ENCODE measurements around the gene RCCD1. TPM values are rescaled to one million over a fixed set of nuclear protein-coding genes. Genes with fewer than 3 reads are reported as not detected.
"Not testable (repeated sequence)": the region's sequence is repeated elsewhere in the genome, so short reads cannot be mapped to it uniquely, and the experiment has no call there.

Gene RCCD1
- total RNA-seq, 1 experiment from 2014 or later, result 38.5 TPM

- H3K36me3 ChIP-seq (ENCODE audit: control insufficient read depth in 1 of 2, insufficient read depth in 2 of 2, low read length in 2 of 2), result peaks cover 10 to 14% of the 10 kb centered on the region in 2 experiments; a peak in 3 of 4 replicates
- H3K27me3 ChIP-seq (ENCODE audit: insufficient read depth, low read length); ATAC-seq; H3K79me2 ChIP-seq (ENCODE audit: insufficient read depth, low read length); H3K9ac ChIP-seq (ENCODE audit: low read length); H3K9me2 ChIP-seq (ENCODE audit: insufficient read depth); H3K9me3 ChIP-seq (ENCODE audit: control insufficient read depth in 1 of 2, insufficient read depth in 1 of 2, low read depth in 1 of 2, low read length in 2 of 2); H3K27ac ChIP-seq (ENCODE audit: low read depth, low read length); H3K4me2 ChIP-seq (ENCODE audit: low read length); RAD21 ChIA-PET (ENCODE audit: low non-redundant PET in 1 of 2, low total read pairs in 2 of 2, uncharacterized antibody in 2 of 2, unreplicated experiment in 2 of 2); H4K20me1 ChIP-seq (ENCODE audit: insufficient read depth); H2AFZ ChIP-seq (ENCODE audit: low read depth, low read length, poor library complexity, severe bottlenecking); intact Hi-C loops (cut with micrococcal nuclease); H3K4me1 ChIP-seq (ENCODE audit: control insufficient read depth in 1 of 2, insufficient read depth in 2 of 2, low read length in 2 of 2); POLR2A ChIA-PET; H3K4me3 ChIP-seq (replicated peaks in 1 of 2; ENCODE audit: low read depth in 1 of 2, low read length in 2 of 2); BruUV-seq (replicated peaks); DNase-seq (ENCODE audit: low read depth, low spot score): not testable (repeated sequence)
- CTCF ChIA-PET, result interaction anchor here (1.3 kb wide), 1 partner anchor 17 kb away, joined by 3 read pairs; no protein-coding TSS in a partner anchor
Observed at GRCh38 chr15:90909449-90909848, 45.2 kb upstream of the RCCD1 start.

- no TSS peak for BruUV-seq (replicated peaks)
- Histone ChIP-seq H3K9me2 (ENCODE audit: insufficient read depth) (no peaks in the 10 kb centered on the region), H3K27me3 (ENCODE audit: insufficient read depth, low read length) (no peaks in the 10 kb centered on the region), H3K9ac (ENCODE audit: low read length) (no peak overlapping the region), H3K9me3 (ENCODE audit: control insufficient read depth in 1 of 2, insufficient read depth in 1 of 2, low read depth in 1 of 2, low read length in 2 of 2) (no peaks in the 10 kb centered on the region), H4K20me1 (ENCODE audit: insufficient read depth) (no peaks in the 10 kb centered on the region), H3K36me3 (ENCODE audit: control insufficient read depth in 1 of 2, insufficient read depth in 2 of 2, low read length in 2 of 2) (peaks cover 8 to 14% of the 10 kb centered on the region in 2 experiments; a peak in 3 of 4 replicates), H3K4me1 (ENCODE audit: control insufficient read depth in 1 of 2, insufficient read depth in 2 of 2, low read length in 2 of 2) (no peaks in the 10 kb centered on the region), H3K79me2 (ENCODE audit: insufficient read depth, low read length) (no peaks in the 10 kb centered on the region), H3K27ac (ENCODE audit: low read depth, low read length) (no peak overlapping the region), H2AFZ (ENCODE audit: low read depth, low read length, poor library complexity, severe bottlenecking) (no peak overlapping the region), H3K4me2 (ENCODE audit: low read length) (no peak overlapping the region), H3K4me3 (replicated peaks in 1 of 2; ENCODE audit: low read depth in 1 of 2, low read length in 2 of 2) (no peak overlapping the region)
- CTCF ChIA-PET, result interaction anchor here (1.1 kb wide), 1 partner anchor 24 kb away, joined by 3 read pairs; no protein-coding TSS in a partner anchor
- no peak for ATAC-seq
- TF ChIP-seq EGR1 (IDR thresholded peaks at IDR 0.05; ENCODE audit: low read depth) (no peak), MAX (IDR thresholded peaks at IDR 0.05) (no peak), SRF (IDR thresholded peaks at IDR 0.05; ENCODE audit: low read depth) (no peak), REST (IDR thresholded peaks at IDR 0.05; ENCODE audit: low read depth) (no peak), EZH2phosphoT487 (IDR thresholded peaks at IDR 0.05; ENCODE audit: borderline replicate concordance) (no peak), POLR2AphosphoS5 (IDR thresholded peaks at IDR 0.05; ENCODE audit: low read depth, low read length) (no peak), TCF7L2 (IDR thresholded peaks at IDR 0.05; ENCODE audit: borderline replicate concordance, extremely low read depth, insufficient read depth, insufficient read length) (no peak), POLR2A (IDR thresholded peaks at IDR 0.05; ENCODE audit: borderline replicate concordance, extremely low read depth, insufficient read depth, insufficient read length) (no peak), ZFX (IDR thresholded peaks at IDR 0.05) (no peak), RAD21 (IDR thresholded peaks at IDR 0.05; ENCODE audit: low read depth) (no peak)
- POLR2A ChIA-PET, result no interaction called here
- DNase-seq (ENCODE audit: low read depth, low spot score), result no peak
- intact Hi-C loops (cut with micrococcal nuclease), result no loop called here
- RAD21 ChIA-PET (ENCODE audit: low non-redundant PET in 1 of 2, low total read pairs in 2 of 2, uncharacterized antibody in 2 of 2, unreplicated experiment in 2 of 2), result no interaction called here
Observed at GRCh38 chr15:90909976-90910375, 44.7 kb upstream of the RCCD1 start.
